ENCODE measurements around the gene ZBTB32. TPM values are rescaled to one million over a fixed set of nuclear protein-coding genes. Genes with fewer than 3 reads are reported as not detected.
"Not testable (repeated sequence)": the region's sequence is repeated elsewhere in the genome, so short reads cannot be mapped to it uniquely, and the experiment has no call there.

Gene ZBTB32
- total and polyA plus RNA-seq, 11 donors = 0.24 TPM; not detected in 10

- 91 to 96% (median 95%) methylated on average over 5 to 14 of the region's 14 CpGs for WGBS, 4 donors
- TF ChIP-seq POLR2A (IDR thresholded peaks at IDR 0.05) (no peak), CTCF (IDR thresholded peaks at IDR 0.05) (no peak)
- no peaks in the 10 kb centered on the region for H3K9me3 ChIP-seq
- H3K4me3 ChIP-seq = no peak overlapping the region
- intact Hi-C loops (cut with DNase I) = no loop called here
- H3K4me1 ChIP-seq = peaks cover 0 to 25% (median 11%) of the 10 kb centered on the region in 12 donors
- DNase-seq (no peak), ATAC-seq (no peak)
- no peak overlapping the region for H3K27ac ChIP-seq
- no peaks in the 10 kb centered on the region for H3K27me3 ChIP-seq
- H3K36me3 ChIP-seq = peaks cover 8 to 79% (median 68%) of the 10 kb centered on the region in 9 donors
Observed at GRCh38 chr19:35722461-35722860, 18.1 kb downstream of the ZBTB32 start.

- Histone ChIP-seq H3K4me1 (peaks cover 0 to 25% (median 11%) of the 10 kb centered on the region in 12 donors), H3K4me3 (no peak overlapping the region), H3K27me3 (no peaks in the 10 kb centered on the region), H3K9me3 (no peaks in the 10 kb centered on the region), H3K27ac (no peak overlapping the region), H3K36me3 (peaks cover 8 to 84% (median 72%) of the 10 kb centered on the region in 9 donors)
- 87 to 96% (median 95%) methylated on average over 5 to 16 of the region's 16 CpGs for WGBS, 4 donors
- intact Hi-C loops (cut with DNase I) = no loop called here
- TF ChIP-seq CTCF (IDR thresholded peaks at IDR 0.05) (no peak), POLR2A (IDR thresholded peaks at IDR 0.05) (no peak)
- ATAC-seq = no peak
- no peak for DNase-seq
Observed at GRCh38 chr19:35722897-35723296, 18.5 kb downstream of the ZBTB32 start.

- 94 to 96% (median 95%) methylated on average over 24 of the region's 24 CpGs for WGBS, 4 donors
- Histone ChIP-seq H3K27me3 (no peaks in the 10 kb centered on the region), H3K4me1 (peaks cover 0 to 20% (median 9%) of the 10 kb centered on the region in 12 donors), H3K27ac (no peak overlapping the region), H3K4me3 (no peak overlapping the region), H3K36me3 (peaks cover 8 to 91% (median 80%) of the 10 kb centered on the region in 9 donors), H3K9me3 (no peaks in the 10 kb centered on the region)
- TF ChIP-seq CTCF (IDR thresholded peaks at IDR 0.05) (no peak), POLR2A (IDR thresholded peaks at IDR 0.05) (no peak)
- ATAC-seq = no peak
- no peak for DNase-seq
- intact Hi-C loops (cut with DNase I) = no loop called here
Observed at GRCh38 chr19:35723671-35724070, 19.3 kb downstream of the ZBTB32 start.

- WGBS, 4 donors = 95 to 97% (median 96%) methylated on average over 7 of the region's 7 CpGs
- H3K36me3 ChIP-seq = peaks cover 13 to 96% (median 84%) of the 10 kb centered on the region in 9 donors
- H3K9me3 ChIP-seq; H3K27ac ChIP-seq; H3K27me3 ChIP-seq; H3K4me3 ChIP-seq; intact Hi-C loops (cut with DNase I); ATAC-seq; DNase-seq: not testable (repeated sequence)
- H3K4me1 ChIP-seq = peaks cover 0 to 15% (median 5%) of the 10 kb centered on the region in 12 donors
Observed at GRCh38 chr19:35724132-35724531, 19.8 kb downstream of the ZBTB32 start.

- TF ChIP-seq POLR2A (IDR thresholded peaks at IDR 0.05) (no peak), CTCF (IDR thresholded peaks at IDR 0.05) (no peak)
- ATAC-seq = no peak
- H3K27ac ChIP-seq = no peak overlapping the region
- H3K36me3 ChIP-seq = peaks cover 13 to 98% (median 89%) of the 10 kb centered on the region in 9 donors
- H3K27me3 ChIP-seq = no peaks in the 10 kb centered on the region
- WGBS, 4 donors = 96 to 97% (median 96%) methylated on average over 12 of the region's 12 CpGs
- H3K4me1 ChIP-seq = peaks cover 0 to 11% (median under 1%) of the 10 kb centered on the region in 12 donors
- H3K9me3 ChIP-seq = no peaks in the 10 kb centered on the region
- no peak overlapping the region for H3K4me3 ChIP-seq
- DNase-seq = no peak
- intact Hi-C loops (cut with DNase I) = no loop called here
Observed at GRCh38 chr19:35724560-35724959, 20.2 kb downstream of the ZBTB32 start.

All from heart left ventricle (tissue), 16 donors.